Neural progenitor cell (in vitro differentiated cells): Measurements from ENCODE around the gene NPR2. TPM values are rescaled to one million over a fixed set of nuclear protein-coding genes. Genes with fewer than 3 reads are reported as not detected.

Experiments used
- DNase-seq: peaks from one replicate; pipeline ENCODE4 v3.0.0-alpha.2; 2016; ENCODE audit warnings: low spot score
- H2AFZ ChIP-seq: fragments of 200-600 bp; sonication (generic); replicated peaks from 2 replicates; pipeline ENCODE4 v1.6.1; 2016; ENCODE audit warnings: antibody characterized with exemption
- H3F3A ChIP-seq: fragments of 200-600 bp; sonication (generic); 2 replicates; pipeline ENCODE4 v1.6.1; 2016; ENCODE audit warnings: antibody characterized with exemption, low read depth
- H3K27ac ChIP-seq: fragments of 200-600 bp; sonication (generic); 2 replicates; pipeline ENCODE4 v1.5.1; 2016; ENCODE audit warnings: mild to moderate bottlenecking
- H3K27me3 ChIP-seq: fragments of 200-600 bp; sonication (generic); 2 replicates; pipeline ENCODE4 v1.6.1; 2016; ENCODE audit warnings: mild to moderate bottlenecking, moderate library complexity
- H3K36me3 ChIP-seq: fragments of 200-600 bp; sonication (generic); 2 replicates; pipeline ENCODE4 v1.5.1; 2016
- H3K4me1 ChIP-seq: fragments of 200-600 bp; sonication (generic); 2 replicates; pipeline ENCODE4 v1.6.1; 2016; ENCODE audit warnings: mixed run types
- H3K4me2 ChIP-seq: fragments of 200-600 bp; sonication (generic); 2 replicates; pipeline ENCODE4 v1.6.1; 2016
- H3K4me3 ChIP-seq: fragments of 200-600 bp; sonication (generic); 2 replicates; pipeline ENCODE4 v1.5.1; 2016
- H3K79me2 ChIP-seq: fragments of 200-600 bp; sonication (generic); 2 replicates; pipeline ENCODE4 v1.6.1; 2016; ENCODE audit warnings: low read depth
- H3K9ac ChIP-seq: fragments of 200-600 bp; sonication (generic); 2 replicates; pipeline ENCODE4 v1.6.1; 2016
- H3K9me3 ChIP-seq: fragments of 200-600 bp; sonication (generic); 2 replicates; pipeline ENCODE4 v1.5.1; 2016; ENCODE audit warnings: low read depth
- H4K20me1 ChIP-seq: fragments of 200-600 bp; sonication (generic); 2 replicates; pipeline ENCODE4 v1.6.1; 2016; ENCODE audit warnings: low read depth
- H3K27ac Mint-ChIP-seq: 3 replicates; pipeline ENCODE4 v1.8.0; 2021; ENCODE audit warnings: mixed read lengths
- H3K27me3 Mint-ChIP-seq: 2 replicates; pipeline ENCODE4 v1.8.0; 2022; ENCODE audit warnings: low read depth, mild to moderate bottlenecking, inconsistent platforms, moderate library complexity, mixed read lengths; ENCODE audit not compliant: insufficient read depth
- H3K36me3 Mint-ChIP-seq: 3 replicates; pipeline ENCODE4 v1.8.0; 2021; ENCODE audit warnings: mixed read lengths
- H3K4me1 Mint-ChIP-seq: 3 replicates; pipeline ENCODE4 v1.8.0; 2021; ENCODE audit warnings: mixed read lengths
- H3K4me3 Mint-ChIP-seq: 3 replicates; pipeline ENCODE4 v1.8.0; 2021; ENCODE audit warnings: mild to moderate bottlenecking, moderate library complexity, mixed read lengths
- H3K9me3 Mint-ChIP-seq: 3 replicates; pipeline ENCODE4 v1.8.0; 2020; ENCODE audit warnings: mixed read lengths
- EZH2 ChIP-seq: fragments of 200-600 bp; sonication (generic); IDR thresholded peaks from 2 replicates; pipeline ENCODE4 v1.6.1; 2017; ENCODE audit warnings: antibody characterized with exemption, mild to moderate bottlenecking, moderate library complexity
- EZH2phosphoT487 ChIP-seq: fragments of 200-600 bp; sonication (generic); IDR thresholded peaks from 2 replicates; pipeline ENCODE4 v1.6.1; 2017; ENCODE audit warnings: antibody characterized with exemption
- total RNA-seq: library from RNA; depleted of rRNA; stranded (reverse); fragments of >200 nt; gene quantifications from 2 replicates; pipeline ENCODE4 v1.2.3, GENCODE V29; 2015; ENCODE audit warnings: low replicate concordance
- TF ChIP-seq, protein P1 (sequence below): fragments of 200-600 bp; sonication (generic); IDR thresholded peaks from 2 replicates; pipeline ENCODE4 v1.5.1; 2017; ENCODE audit warnings: antibody characterized with exemption, mild to moderate bottlenecking

NPR2 gene
- total RNA-seq, result 5.6 and 8.6 TPM in 2 replicates

GRCh38 chr9:35791297-35791921 is at the start of gene NPR2:
Gene NPR2, plus strand, starts transcription at chr9:35791591. Its CDS starts 818 bp downstream, at chr9:35792409.
- peaks cover 4% of the 10 kb centered on the region for H3K27me3 Mint-ChIP-seq
- Histone ChIP-seq H3K4me2 (peak within 1 kb of the TSS; percentile 86), H3K4me3 (peak within 1 kb of the TSS; percentile 51), H3K36me3 (no peaks in the 10 kb centered on the region), H3K4me1 (peaks cover 8% of the 10 kb centered on the region), H3K27ac (no peak within 1 kb of the TSS), H3K9me3 (no peaks in the 10 kb centered on the region), H3K9ac (no peak within 1 kb of the TSS), H2AFZ (peak within 1 kb of the TSS; percentile 15), H3K79me2 (no peaks in the 10 kb centered on the region), H3K27me3 (no peaks in the 10 kb centered on the region), H4K20me1 (no peaks in the 10 kb centered on the region), H3F3A (peaks cover 6% of the 10 kb centered on the region)
- no peaks in the 10 kb centered on the region for H3K36me3 Mint-ChIP-seq
- peak within 1 kb of the TSS; percentile 80 for H3K4me3 Mint-ChIP-seq
- peaks cover 17% of the 10 kb centered on the region for H3K4me1 Mint-ChIP-seq
- TF ChIP-seq EZH2 (no peak), EZH2phosphoT487 (no peak)
- TF ChIP-seq, protein P1, sequence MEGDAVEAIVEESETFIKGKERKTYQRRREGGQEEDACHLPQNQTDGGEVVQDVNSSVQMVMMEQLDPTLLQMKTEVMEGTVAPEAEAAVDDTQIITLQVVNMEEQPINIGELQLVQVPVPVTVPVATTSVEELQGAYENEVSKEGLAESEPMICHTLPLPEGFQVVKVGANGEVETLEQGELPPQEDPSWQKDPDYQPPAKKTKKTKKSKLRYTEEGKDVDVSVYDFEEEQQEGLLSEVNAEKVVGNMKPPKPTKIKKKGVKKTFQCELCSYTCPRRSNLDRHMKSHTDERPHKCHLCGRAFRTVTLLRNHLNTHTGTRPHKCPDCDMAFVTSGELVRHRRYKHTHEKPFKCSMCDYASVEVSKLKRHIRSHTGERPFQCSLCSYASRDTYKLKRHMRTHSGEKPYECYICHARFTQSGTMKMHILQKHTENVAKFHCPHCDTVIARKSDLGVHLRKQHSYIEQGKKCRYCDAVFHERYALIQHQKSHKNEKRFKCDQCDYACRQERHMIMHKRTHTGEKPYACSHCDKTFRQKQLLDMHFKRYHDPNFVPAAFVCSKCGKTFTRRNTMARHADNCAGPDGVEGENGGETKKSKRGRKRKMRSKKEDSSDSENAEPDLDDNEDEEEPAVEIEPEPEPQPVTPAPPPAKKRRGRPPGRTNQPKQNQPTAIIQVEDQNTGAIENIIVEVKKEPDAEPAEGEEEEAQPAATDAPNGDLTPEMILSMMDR, result no peak
- no peaks in the 10 kb centered on the region for H3K9me3 Mint-ChIP-seq
- DNase-seq, result peak; percentile 79
- H3K27ac Mint-ChIP-seq, result peak within 1 kb of the TSS; percentile 90

- H3K27me3 ChIP-seq, result no peaks in the 10 kb centered on the region
- H3K27ac ChIP-seq, result no peak overlapping the region
- Mint-ChIP-seq H3K4me1 (peaks cover 10% of the 10 kb centered on the region), H3K27ac (no peak overlapping the region), H3K9me3 (no peaks in the 10 kb centered on the region), H3K4me3 (no peak overlapping the region), H3K27me3 (peaks cover 3% of the 10 kb centered on the region), H3K36me3 (peaks cover 48% of the 10 kb centered on the region)
- TF ChIP-seq EZH2 (no peak), EZH2phosphoT487 (no peak)
- TF ChIP-seq, protein P1, result no peak
- no peaks in the 10 kb centered on the region for H3K9me3 ChIP-seq
- H3K4me2 ChIP-seq, result no peak overlapping the region
- peaks cover 27% of the 10 kb centered on the region for H3K79me2 ChIP-seq
- peaks cover 3% of the 10 kb centered on the region for H3K4me1 ChIP-seq
- H3K4me3 ChIP-seq, result no peak overlapping the region
- H3K9ac ChIP-seq, result no peak overlapping the region
- H4K20me1 ChIP-seq, result peaks cover 29% of the 10 kb centered on the region
- no peak for DNase-seq
- peaks cover 3% of the 10 kb centered on the region for H3F3A ChIP-seq
- no peak overlapping the region for H2AFZ ChIP-seq
- no peaks in the 10 kb centered on the region for H3K36me3 ChIP-seq
Measured at GRCh38 chr9:35741740-35742139, 49.7 kb upstream of the NPR2 start.

DNA sequence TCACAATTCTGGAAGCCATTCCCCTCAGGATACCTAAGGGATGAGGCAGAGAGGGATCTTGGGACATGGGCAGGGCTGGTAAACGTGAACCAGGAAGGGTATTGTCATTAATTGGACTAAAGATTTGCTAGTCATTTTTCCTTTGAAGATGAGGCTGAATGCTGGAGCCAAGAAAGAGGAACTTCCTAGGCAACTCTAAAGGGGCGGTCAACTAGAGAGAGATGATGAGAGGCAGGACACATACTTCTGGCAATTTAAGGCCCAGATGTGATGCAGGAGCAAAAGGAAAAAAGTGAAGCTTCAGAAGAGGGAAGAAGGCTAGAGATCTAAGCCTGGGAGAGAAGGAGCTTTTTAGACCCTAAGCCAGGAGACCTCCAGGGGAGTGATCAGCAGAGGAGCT is 47.9 kb upstream of the NPR2 start:
- Histone ChIP-seq H3K4me1 (peaks cover 16% of the 10 kb centered on the region), H3F3A (no peaks in the 10 kb centered on the region), H3K4me3 (no peak overlapping the region), H3K9me3 (no peaks in the 10 kb centered on the region), H4K20me1 (peaks cover 46% of the 10 kb centered on the region), H3K4me2 (no peak overlapping the region), H3K36me3 (no peaks in the 10 kb centered on the region), H2AFZ (no peak overlapping the region), H3K27ac (no peak overlapping the region), H3K27me3 (no peaks in the 10 kb centered on the region), H3K9ac (no peak overlapping the region), H3K79me2 (peaks cover 44% of the 10 kb centered on the region)
- TF ChIP-seq, protein P1, result no peak
- TF ChIP-seq EZH2phosphoT487, result no peak
- Mint-ChIP-seq H3K27ac (no peak overlapping the region), H3K4me1 (peaks cover 26% of the 10 kb centered on the region), H3K9me3 (no peaks in the 10 kb centered on the region), H3K36me3 (peaks cover 40% of the 10 kb centered on the region), H3K4me3 (no peak overlapping the region), H3K27me3 (peaks cover 3% of the 10 kb centered on the region)
- no peak for DNase-seq
